MM.1S (cell line): Measurements from ENCODE around the gene SH3BP4.

Source experiments
- DNase-seq: peaks from one replicate; pipeline ENCODE4 v3.0.0-alpha.2; 2015
- H2AFZ ChIP-seq: fragments of 300-600 bp; sonication (generic); 2 replicates; pipeline ENCODE4 v1.6.0; 2016; ENCODE audit warnings: antibody characterized with exemption, low read length
- H3F3A ChIP-seq: fragments of 300-600 bp; sonication (generic); 2 replicates; pipeline ENCODE4 v1.6.1; 2016; ENCODE audit warnings: mild to moderate bottlenecking, antibody characterized with exemption, low read length, moderate library complexity, mixed read lengths; ENCODE audit not compliant: insufficient read depth
- H3K27ac ChIP-seq: fragments of 300-600 bp; sonication (generic); 2 replicates; pipeline ENCODE4 v1.5.1; 2016; ENCODE audit warnings: mild to moderate bottlenecking, low read length
- H3K27me3 ChIP-seq: fragments of 300-600 bp; sonication (generic); replicated peaks from 2 replicates; pipeline ENCODE4 v1.6.0; 2016; ENCODE audit warnings: low read length; ENCODE audit not compliant: insufficient read depth
- H3K36me3 ChIP-seq: fragments of 300-600 bp; sonication (generic); replicated peaks from 2 replicates; pipeline ENCODE4 v1.6.1; 2016; ENCODE audit warnings: mild to moderate bottlenecking, low read length, mixed read lengths; ENCODE audit not compliant: insufficient read depth
- H3K4me1 ChIP-seq: fragments of 300-600 bp; sonication (generic); 2 replicates; pipeline ENCODE4 v1.6.1; 2016; ENCODE audit warnings: low read length, mixed read lengths
- H3K4me2 ChIP-seq: fragments of 300-600 bp; sonication (generic); 2 replicates; pipeline ENCODE4 v1.6.0; 2016; ENCODE audit warnings: low read depth, low read length
- H3K4me3 ChIP-seq: fragments of 300-600 bp; sonication (generic); 2 replicates; pipeline ENCODE4 v1.5.1; 2016; ENCODE audit warnings: low read length, mixed read lengths
- H3K79me2 ChIP-seq: fragments of 300-600 bp; sonication (generic); 2 replicates; pipeline ENCODE4 v1.6.1; 2016; ENCODE audit warnings: mixed run types, low read length, mixed read lengths
- H3K9ac ChIP-seq: fragments of 300-600 bp; sonication (generic); 2 replicates; pipeline ENCODE4 v1.6.1; 2016; ENCODE audit warnings: low read length, mixed read lengths
- H3K9me2 ChIP-seq: fragments of 300-600 bp; sonication (generic); replicated peaks from 2 replicates; pipeline ENCODE4 v1.6.1; 2016; ENCODE audit warnings: mild to moderate bottlenecking, low read length, mixed read lengths; ENCODE audit not compliant: insufficient read depth
- H3K9me3 ChIP-seq: fragments of 300-600 bp; sonication (generic); replicated peaks from 2 replicates; pipeline ENCODE4 v1.6.1; 2016; ENCODE audit warnings: mild to moderate bottlenecking, low read length, mixed read lengths; ENCODE audit not compliant: insufficient read depth
- H4K20me1 ChIP-seq: fragments of 300-600 bp; sonication (generic); 2 replicates; pipeline ENCODE4 v1.6.1; 2016; ENCODE audit warnings: mild to moderate bottlenecking, low read length, moderate library complexity, mixed read lengths; ENCODE audit not compliant: insufficient read depth
- EZH2 ChIP-seq: fragments of 300-600 bp; sonication (generic); optimal IDR thresholded peaks from 2 replicates; pipeline ENCODE3; 2017; ENCODE audit warnings: low read depth, mild to moderate bottlenecking, antibody characterized with exemption, low read length, mixed read lengths
- EZH2phosphoT487 ChIP-seq: fragments of 300-600 bp; sonication (generic); IDR thresholded peaks from 2 replicates; pipeline ENCODE4 v1.6.1; 2018; ENCODE audit warnings: antibody characterized with exemption, low read length
- TF ChIP-seq, protein P1 (sequence below): fragments of 300-600 bp; sonication (generic); IDR thresholded peaks from 2 replicates; pipeline ENCODE4 v1.5.1; 2016; ENCODE audit warnings: antibody characterized with exemption, low read length, mixed read lengths

SH3BP4 gene

DNA sequence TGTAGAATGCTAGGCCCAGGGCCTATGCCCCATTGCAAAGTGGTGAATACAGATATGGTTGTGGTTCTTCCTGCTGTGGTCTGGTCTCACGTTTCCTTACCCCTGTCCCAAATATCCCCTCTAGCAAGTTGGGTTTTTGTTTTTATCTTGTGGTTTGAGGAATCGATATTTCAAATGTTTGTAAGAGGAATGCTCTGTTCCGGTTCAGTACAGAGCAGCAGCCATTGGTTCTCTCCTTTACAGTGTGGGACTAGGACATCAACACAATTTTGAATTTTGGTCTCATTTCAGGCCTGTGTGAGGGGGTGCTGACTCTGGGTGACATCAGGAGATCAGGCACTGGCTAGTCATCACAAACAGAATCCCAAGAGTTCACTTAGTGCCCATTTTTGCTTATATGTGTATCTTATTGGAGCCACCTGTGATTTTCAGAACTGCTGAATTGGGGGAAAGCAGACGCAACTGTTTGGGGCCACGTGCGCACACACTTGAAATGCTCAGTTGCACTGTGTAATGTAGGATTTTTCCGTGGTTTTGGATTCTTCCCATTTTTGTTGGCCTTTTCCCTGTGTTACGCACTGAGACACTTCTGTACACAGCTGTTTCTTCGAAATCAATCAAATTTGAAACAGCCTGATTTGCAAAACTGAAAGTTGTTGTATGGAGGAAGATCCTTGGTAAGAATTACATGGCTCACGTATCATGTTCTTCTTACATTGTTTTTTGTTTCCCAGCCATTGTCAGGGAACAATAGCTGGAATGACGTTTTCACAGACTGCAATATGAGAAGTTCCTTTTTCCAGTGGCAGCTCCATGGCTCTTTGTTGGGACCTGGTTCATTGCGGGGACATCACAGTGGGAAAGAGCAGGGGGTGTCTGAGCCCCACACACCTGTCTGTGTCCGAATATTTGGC lies 8.6 kb downstream of the SH3BP4 start:
- no peak overlapping the region for H3K4me2 ChIP-seq

DNA sequence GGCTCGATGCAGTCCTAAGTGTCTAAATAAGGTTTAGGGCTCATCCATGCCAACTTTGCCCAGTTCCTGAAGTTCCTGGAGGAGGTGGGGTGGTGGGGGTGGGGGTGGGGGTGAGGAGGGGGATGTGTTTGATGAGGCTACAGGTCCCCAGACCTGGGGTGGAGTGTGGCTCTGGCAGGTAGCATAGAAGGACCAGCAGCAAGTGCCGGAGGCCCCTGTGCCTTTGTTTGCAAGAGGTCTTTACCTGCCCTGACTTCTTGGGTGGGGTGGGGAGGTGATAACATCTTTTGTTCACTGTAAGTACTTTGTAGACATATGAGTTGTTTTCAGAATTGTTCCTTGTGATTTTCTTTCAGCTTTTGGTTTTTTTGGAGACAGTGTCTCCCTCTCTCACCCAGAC lies 10.0 kb downstream of the SH3BP4 start:
- Histone ChIP-seq H3K9ac (no peak overlapping the region), H3K9me2 (no peaks in the 10 kb centered on the region), H3F3A (no peaks in the 10 kb centered on the region), H3K9me3 (no peaks in the 10 kb centered on the region), H3K4me1 (no peaks in the 10 kb centered on the region), H2AFZ (no peak overlapping the region), H3K79me2 (no peaks in the 10 kb centered on the region), H3K4me3 (no peak overlapping the region), H3K27me3 (no peaks in the 10 kb centered on the region), H3K4me2 (no peak overlapping the region), H3K36me3 (no peaks in the 10 kb centered on the region), H4K20me1 (no peaks in the 10 kb centered on the region), H3K27ac (no peak overlapping the region)
- TF ChIP-seq EZH2phosphoT487 (no peak), EZH2 (no peak)
- TF ChIP-seq, protein P1, sequence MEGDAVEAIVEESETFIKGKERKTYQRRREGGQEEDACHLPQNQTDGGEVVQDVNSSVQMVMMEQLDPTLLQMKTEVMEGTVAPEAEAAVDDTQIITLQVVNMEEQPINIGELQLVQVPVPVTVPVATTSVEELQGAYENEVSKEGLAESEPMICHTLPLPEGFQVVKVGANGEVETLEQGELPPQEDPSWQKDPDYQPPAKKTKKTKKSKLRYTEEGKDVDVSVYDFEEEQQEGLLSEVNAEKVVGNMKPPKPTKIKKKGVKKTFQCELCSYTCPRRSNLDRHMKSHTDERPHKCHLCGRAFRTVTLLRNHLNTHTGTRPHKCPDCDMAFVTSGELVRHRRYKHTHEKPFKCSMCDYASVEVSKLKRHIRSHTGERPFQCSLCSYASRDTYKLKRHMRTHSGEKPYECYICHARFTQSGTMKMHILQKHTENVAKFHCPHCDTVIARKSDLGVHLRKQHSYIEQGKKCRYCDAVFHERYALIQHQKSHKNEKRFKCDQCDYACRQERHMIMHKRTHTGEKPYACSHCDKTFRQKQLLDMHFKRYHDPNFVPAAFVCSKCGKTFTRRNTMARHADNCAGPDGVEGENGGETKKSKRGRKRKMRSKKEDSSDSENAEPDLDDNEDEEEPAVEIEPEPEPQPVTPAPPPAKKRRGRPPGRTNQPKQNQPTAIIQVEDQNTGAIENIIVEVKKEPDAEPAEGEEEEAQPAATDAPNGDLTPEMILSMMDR, result no peak
- no peak for DNase-seq

More for the DNA sequence above, 8.6 kb downstream of the SH3BP4 start:
- no peaks in the 10 kb centered on the region for H4K20me1 ChIP-seq
- H3K9me2 ChIP-seq, result no peaks in the 10 kb centered on the region
- no peaks in the 10 kb centered on the region for H3K4me1 ChIP-seq
- DNase-seq, result no peak
- H3K79me2 ChIP-seq, result no peaks in the 10 kb centered on the region
- H3K9me3 ChIP-seq, result no peaks in the 10 kb centered on the region
- H3K36me3 ChIP-seq, result no peaks in the 10 kb centered on the region
- no peaks in the 10 kb centered on the region for H3F3A ChIP-seq
- no peak for TF ChIP-seq EZH2
- no peak for TF ChIP-seq EZH2phosphoT487
- H3K4me3 ChIP-seq, result no peak overlapping the region
- H3K9ac ChIP-seq, result no peak overlapping the region
- H2AFZ ChIP-seq, result no peak overlapping the region
- H3K27me3 ChIP-seq, result no peaks in the 10 kb centered on the region
- H3K27ac ChIP-seq, result no peak overlapping the region

DNA sequence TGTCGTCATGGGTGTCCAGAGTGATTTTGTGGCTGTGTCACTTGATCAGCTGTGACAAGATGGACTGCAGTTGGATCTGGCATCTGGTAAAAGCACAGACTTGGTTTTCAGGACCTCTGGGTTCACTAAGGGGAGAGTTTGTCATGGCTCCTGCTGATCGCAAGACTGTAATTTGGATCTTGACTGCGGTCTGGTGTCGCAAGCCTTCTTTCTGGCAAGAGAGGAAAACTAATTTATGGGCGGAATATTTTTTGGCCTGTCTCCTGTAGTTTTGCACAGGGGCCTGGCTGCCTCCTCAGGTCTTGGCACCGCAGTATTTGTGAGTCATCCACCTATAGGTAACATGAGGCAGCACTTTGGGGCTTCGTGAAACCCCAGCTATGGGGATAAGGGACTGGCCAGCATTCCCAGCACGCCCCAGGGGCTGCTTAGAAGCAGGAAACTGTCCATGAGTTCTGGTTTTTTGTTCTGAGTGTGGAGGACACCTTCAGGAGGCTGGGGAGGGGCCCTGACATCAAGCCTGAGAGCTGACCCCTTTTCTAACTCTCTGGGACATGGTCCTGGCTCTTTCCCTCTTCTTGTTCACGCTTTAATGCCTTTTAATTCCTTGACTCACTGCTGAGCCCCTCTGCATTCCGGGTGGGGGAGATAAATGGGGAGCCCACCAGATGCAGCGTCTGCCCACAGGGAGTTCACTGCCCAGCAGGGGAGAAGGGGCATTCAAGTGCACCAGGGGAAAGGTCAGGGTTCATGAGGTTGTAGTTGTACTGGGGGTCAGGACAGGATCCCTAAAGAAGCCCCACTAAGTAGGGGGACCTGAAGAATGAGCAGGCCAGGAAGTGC lies 12.2 kb downstream of the SH3BP4 start:
- H3K79me2 ChIP-seq, result no peaks in the 10 kb centered on the region
- H3K9ac ChIP-seq, result no peak overlapping the region
- no peaks in the 10 kb centered on the region for H3K9me2 ChIP-seq
- no peaks in the 10 kb centered on the region for H4K20me1 ChIP-seq
- no peak overlapping the region for H3K27ac ChIP-seq
- no peaks in the 10 kb centered on the region for H3K4me1 ChIP-seq
- DNase-seq, result no peak
- no peaks in the 10 kb centered on the region for H3F3A ChIP-seq
- no peak overlapping the region for H2AFZ ChIP-seq
- no peak overlapping the region for H3K4me2 ChIP-seq
- TF ChIP-seq EZH2 (no peak), EZH2phosphoT487 (no peak)
- TF ChIP-seq, protein P1, result no peak
- H3K4me3 ChIP-seq, result no peak overlapping the region
- H3K36me3 ChIP-seq, result no peaks in the 10 kb centered on the region
- H3K27me3 ChIP-seq, result no peaks in the 10 kb centered on the region
- H3K9me3 ChIP-seq, result no peaks in the 10 kb centered on the region
